NCI-H1048 (cell line): ENCODE measurements around the gene NRROS.
"Not testable (repeated sequence)": the region's sequence is repeated elsewhere in the genome, so short reads cannot be mapped to it uniquely, and the experiment has no call there.

Source experiments
- DNase-seq: peaks from one replicate; lab custom pipeline; 2025; lab: John Stamatoyannopoulos, UW

Gene NRROS

DNA sequence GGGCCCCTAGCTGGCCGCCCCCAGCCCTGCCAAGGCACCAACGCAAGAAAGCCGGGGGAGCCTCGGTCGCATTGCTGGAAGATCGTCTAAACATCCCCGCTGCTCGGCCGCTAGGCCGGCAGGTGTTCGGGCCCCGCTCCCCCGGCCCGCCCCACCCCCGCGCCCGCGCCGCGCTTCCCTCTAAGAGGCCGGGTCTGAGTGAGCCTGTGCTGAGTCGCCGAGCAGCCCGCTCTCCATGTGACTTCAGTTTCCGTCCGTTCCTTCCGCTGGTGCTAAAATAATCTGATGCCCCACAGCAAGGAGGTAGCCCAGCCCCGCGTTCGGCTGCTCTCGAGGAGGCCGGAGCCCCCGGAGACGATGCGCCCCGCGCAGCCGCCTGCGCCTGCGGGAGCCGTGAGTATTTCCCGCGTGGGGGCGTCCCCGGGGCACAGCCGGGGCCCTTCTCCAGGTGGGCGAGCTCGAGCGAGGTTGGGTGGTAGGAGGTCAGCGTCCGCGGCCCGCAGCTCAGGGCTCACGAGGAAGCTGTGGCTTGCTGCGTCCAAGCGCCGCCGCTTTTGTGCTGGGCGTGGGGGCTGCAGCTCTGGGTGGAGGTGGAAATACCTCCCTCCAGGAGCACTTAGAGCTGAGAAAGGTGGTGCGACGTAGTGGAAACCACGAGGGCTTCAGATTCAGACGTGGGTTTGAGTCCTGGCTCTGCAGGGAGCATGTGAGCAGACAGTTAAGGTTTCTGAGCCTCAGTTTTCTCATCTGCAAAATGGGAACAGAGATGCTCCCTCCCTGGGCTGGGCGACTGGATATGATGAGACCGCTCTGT, at the start of gene NRROS:
Gene NRROS (plus strand): TSS at position 212 of the 814 bp plus-strand sequence. CDS start 14,846 bp downstream, outside the sequence.
- no peak for DNase-seq

DNA sequence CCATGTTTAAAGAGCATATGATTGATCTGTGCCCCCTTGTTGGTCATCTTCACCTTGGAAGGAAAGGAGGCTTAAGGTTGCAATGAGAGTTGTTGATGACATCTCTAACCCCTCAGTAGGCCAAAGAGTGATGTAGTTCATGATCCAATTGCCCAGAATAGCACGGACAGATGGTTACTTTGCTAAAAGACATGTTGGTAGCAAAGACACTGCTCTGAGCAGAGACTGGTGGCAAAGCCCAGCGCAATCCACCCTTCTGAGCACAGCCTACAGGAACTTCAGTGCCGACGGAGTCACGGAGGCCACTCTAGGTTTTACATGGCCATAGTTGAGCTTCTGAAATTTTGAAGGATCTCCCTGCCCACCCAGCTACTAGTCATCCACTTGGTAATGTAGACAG, 49.2 kb upstream of the NRROS start:
- no peak for DNase-seq

DNA sequence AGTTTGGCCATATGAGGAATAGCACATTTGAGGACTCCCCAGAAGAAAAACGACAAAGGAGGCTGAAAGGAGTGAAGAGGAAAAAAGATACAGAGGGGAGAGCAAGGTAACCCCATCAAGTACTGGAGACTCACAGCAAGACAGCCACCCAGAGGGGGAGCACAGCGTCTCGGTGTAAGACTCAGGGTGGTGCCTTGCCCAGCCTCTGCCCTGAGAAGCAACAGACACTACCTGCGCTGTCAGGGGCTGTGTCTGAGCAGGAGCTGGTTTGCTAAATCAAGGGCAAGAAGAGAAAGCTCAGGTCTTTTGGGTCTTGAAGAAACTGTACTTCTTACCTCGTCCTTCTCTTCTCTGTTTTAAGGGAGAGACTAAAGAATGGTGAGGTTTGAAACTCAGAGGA, 43.1 kb upstream of the NRROS start:
- DNase-seq, result no peak

DNA sequence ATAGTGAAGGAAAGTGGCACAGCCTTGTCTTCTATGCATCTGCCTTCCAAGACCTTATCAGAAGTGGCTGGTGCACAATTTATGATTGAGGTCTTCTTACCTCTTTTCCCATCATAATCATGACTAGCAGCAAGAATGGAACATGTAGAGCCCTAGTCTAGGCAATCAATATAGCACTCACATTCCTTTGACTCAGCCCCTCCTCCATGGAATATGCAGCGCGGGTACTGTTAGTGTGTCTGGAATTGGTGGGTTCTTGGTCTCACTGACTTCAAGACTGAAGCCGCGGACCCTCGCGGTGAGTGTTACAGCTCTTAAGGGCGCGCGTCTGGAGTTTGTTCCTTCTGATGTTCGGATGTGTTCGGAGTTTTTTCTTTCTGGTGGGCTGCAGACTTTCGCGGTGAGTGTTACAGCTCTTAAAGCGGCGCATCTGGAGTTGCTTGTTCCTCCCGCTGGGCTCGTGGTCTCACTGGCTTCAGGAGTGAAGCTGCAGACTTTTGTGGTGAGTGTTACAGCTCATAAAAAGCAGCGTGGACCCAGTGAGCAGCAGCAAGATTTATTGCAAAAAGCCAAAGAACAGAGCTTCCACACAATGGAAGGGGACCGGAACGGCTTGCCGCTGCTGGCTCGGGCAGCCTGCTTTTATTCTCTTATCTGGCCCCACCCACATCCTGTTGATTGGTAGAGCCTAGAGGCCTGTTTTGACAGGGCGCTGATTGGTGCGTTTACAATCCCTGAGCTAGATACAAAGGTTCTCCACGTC, 41.3 kb upstream of the NRROS start:
- not testable (repeated sequence) for DNase-seq

DNA sequence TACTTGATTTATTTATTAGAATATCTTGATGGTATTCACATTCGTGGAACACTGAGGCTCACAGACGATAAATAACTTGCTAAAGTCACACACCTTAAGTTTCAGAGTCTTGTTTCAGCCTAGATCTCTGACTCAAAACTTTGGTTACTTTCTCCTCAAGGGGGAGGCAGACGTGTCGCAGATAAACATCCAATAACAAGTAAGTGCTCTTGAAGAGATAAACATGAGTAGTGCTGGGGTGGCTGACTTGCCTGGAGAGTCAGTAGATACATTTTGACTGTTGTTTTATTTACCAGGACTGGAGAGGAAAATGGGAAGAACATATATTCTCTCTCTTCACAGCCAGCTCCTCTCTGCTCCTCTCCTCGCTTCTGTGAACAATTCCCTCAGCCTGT, 39.8 kb upstream of the NRROS start:
- DNase-seq, result no peak

DNA sequence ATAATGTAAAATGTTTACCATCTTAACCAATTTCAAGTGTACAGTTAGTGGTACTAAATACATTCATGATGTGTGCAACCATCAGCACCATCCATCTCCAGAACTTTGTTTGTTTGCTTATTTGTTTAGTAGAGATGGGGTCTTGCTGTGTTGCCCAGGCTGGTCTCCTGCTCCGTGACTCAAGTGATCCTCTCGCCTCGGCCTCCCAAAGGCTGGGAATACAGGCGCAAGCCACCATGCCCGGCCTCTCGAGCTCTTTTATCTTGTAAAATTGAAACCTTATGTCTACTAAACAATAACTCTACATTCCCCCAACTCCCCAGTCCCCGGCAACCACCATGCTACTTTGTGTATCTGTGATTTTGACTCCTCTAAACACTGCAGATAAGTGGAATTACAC, 39.1 kb upstream of the NRROS start:
- no peak for DNase-seq

DNA sequence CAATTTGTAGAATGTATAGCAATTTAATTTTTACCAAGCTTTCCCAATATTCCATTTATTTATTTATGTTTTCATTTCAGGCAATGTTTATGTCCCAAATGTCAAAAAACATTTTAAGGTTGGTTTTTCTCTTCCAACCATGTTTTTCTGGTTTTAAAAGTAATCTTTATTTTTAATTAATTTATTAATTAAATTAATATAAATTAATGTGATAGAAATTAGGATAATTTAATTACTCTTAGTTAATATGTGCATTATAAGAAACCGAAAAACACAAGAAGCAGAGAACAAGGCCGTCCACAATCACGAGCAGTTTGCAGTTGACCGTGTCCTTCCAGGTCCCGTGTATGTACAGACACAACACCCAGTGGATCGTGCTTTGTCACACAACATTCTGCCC, 36.8 kb upstream of the NRROS start:
- no peak for DNase-seq

DNA sequence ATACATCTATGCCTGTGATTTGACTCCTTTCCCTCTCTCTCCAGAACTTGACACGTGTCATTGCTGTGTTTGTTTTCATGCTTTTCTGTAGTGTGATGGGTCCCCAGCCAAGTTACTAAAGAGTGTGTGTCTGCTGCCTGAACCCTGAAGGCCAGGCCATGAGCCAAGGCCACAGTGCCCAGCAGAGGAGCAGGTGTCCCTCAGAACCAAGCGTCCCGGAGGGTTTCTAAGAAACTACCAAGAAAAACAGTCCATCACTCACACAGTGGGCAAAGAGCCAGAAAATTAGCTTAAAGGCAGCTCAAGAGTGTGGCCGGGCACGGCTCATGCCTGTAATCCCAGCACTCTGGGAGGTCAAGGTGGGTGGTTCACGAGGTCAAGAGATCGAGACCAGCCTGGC, 35.8 kb upstream of the NRROS start:
- no peak for DNase-seq

DNA sequence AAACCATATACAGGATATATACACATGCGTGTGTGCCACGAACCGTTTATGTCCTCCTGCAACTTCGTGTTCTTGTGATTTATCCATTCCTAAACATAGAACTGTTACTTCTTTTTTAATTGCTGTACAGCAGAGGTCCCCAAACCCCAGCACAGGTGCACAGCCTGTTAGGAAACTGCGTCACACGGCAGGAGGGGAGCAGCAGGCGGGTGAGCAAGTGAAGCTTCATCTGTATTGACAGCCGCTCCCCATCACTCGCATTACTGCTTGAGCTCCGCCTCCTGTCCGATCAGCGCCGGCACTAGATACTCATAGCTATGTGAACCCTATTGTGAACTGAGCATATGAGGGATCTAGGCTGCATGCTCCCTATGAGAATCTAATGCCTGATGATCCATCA, 34.9 kb upstream of the NRROS start:
- no peak for DNase-seq

DNA sequence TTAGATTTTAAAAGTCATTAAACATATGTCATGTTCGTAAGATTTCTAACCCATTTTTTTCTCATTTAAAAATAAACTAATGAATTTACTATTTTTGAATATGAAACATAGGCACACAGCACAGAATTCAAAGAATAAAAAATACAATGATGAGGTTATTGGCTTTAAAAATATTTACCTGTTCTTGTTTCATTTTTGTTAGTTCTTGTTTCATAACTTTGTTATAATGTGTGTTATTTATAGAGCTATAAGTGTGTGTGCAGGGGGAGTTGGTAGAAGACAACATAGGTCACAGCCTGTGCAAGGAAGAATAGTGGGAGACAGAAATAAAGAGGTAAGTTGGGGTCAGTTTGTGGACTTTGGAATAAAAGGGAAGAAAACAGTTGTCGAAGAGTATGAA, 30.8 kb upstream of the NRROS start:
- DNase-seq, result no peak

DNA sequence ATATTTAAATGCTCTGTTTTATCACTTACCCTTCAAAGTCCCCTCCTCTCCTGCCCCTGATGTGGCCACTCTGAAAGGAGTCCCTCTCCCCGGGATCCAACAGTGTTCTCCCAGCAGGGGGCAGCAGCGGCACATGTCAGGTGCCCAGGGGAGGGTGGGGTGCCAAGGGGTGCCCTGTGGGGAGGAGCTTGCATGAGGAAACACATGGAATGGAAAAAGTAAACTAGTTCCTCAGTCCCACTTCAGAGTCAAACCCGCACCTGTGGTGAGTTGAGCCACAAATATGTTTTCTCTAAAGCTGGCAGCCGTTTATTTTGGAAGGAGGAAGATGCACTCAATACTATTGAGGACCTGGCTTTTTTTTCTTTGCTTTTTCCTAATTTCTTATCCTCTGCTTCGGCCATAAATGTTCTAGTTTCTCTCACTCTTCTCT, 30.1 kb upstream of the NRROS start:
- peak; percentile 72 for DNase-seq

DNA sequence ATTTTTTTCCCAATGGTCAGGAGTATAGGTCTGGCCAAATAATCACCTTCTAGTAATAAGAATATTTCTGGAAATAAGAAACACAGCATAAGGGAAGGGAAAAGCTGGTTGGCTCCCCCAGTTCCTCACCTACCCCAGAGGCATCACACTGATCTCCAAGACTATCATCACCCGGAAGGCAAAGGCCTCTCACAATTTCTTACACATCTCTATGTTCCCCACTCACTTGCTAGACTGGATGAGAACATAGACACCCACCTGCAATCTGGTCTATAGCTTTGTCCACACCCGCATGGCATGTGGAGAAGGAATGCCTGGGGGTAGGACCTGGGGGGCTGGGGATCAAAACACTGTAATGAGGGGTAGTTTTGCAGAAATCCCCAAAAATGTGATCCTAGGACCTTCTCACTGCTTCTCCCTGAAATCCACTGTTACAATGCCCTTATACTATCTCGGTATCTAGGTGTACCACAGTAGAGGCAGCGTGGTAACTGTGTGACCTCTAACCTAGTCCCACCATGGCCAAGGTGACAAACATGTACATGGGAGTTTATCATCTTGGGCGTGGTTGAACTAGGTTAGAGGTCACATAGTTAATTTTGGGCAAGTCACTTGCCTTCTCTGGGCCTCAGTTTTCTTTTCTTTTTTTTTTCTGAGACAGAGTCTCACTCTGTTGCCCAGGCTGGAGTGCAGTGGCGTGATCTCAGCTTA, 29.5 kb upstream of the NRROS start:
- no peak for DNase-seq

DNA sequence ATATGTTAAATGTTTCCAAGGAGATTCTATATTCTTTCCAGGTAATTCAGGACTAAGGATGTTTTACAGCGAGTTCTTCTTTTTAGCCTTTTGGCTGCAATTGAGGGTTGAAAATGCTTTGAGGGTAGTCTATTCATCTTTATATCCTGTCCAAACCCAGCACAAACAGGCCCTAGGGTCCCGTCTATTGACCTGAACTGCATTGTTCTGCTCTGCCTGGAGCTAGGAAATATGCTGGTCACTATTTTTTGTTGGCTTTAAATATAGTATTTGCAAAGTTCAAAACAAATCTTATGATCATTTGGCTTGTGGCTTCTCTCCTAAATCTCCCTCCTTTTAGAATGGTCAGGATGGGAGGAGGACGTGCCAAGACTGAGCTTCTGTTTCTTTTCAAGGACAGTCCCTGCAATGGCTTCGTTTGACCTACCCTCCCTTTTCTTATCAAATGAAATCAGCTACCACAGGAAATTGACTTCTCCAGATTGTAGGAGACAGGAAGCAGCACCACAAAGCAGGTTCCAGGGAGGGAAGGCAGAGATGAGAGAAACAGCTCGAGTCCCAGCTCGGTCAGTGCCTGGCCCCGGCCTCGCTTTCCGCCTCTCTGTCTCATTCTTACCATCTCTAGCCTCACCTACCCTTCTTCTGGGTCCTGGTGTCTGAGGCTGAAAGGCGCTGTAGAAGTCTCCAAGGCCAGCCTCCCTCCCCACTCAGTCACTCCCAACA, 27.6 kb upstream of the NRROS start:
- no peak for DNase-seq

DNA sequence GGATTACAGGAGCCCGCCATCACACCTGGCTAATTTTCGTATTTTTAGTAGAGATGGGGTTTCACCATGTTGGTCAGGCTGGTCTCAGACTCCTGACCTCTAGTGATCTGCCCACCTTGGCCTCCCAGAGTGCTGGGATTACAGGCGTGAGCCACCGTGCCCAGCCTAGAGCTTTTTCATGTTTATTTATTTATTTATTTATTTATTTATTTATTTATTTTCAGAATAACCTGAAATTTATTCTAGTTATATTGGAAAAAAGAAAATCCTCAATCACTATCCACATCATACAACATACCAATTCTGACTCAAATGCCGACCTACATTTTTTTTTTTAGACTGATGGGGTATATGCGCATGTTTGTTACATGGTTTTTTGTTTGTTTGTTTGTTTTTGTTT, 24.3 kb upstream of the NRROS start:
- not testable (repeated sequence) for DNase-seq

DNA sequence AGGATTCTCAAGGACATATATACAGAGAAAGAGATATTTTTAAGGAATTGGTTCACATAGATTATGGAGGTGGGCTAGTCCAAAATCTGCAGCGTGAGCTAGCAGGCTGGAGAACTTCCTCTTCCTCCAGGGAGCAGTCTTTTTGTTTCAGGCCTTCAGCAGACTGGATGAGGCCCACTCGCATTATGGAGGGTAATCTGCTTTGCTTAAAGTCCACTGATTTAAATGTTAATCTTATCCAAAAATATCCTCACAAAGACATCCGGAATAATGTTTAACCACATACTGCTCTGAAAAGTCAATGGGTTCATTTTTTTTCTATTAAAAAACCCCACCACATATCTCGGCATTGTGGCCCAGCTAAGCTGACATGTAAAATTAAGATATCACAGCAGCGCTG, 22.2 kb upstream of the NRROS start:
- DNase-seq, result no peak

DNA sequence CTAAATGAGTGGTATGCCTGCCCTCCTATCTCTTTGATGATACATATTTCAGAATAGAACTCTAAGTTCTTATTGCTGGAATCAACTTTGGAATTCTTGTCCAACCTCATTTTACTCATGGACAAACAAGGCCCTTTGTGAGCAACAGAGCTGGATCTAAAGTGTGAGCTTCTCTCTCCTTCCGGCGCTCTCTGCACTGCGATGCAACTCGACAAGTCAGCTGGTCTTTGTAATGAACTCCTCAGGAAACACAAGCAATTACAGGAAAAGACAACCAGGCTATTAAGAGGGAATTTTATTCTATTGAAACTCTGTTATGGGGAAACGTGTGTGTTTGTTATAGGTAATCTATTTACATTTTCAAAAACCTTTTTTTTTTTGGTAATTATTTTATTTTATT, 20.3 kb upstream of the NRROS start:
- no peak for DNase-seq

DNA sequence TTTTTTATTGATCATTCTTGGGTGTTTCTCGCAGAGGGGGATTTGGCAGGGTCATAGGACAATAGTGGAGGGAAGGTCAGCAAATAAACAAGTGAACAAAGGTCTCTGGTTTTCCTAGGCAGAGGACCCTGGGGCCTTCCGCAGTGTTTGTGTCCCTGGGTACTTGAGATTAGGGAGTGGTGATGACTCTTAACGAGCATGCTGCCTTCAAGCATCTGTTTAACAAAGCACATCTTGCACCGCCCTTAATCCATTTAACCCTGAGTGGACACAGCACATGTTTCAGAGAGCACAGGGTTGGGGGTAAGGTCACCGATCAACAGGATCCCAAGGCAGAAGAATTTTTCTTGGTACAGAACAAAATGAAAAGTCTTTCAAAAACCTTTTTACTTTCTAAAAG, 19.9 kb upstream of the NRROS start:
- DNase-seq, result not testable (repeated sequence)

DNA sequence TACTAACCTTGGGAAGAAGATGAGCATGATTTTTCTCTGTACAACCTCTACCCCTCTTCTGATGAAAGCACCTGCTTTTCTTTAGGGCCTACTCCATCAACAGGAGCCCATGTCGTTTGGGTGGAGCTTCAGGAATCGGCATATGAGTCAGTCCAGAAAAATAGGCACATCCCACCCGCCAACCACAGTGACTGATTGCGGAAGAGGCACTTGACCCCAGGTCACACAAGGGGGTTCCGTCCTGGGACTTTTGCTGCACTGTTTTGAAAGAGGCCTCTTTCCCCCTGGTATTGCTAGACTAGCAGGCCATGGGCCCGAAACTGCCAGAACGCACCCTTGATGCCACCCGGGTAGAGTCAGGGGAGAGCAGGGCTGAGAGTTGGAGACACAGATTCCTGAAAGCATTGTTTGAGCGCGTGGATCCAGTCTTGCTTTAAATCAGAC, 19.3 kb upstream of the NRROS start:
- no peak for DNase-seq

DNA sequence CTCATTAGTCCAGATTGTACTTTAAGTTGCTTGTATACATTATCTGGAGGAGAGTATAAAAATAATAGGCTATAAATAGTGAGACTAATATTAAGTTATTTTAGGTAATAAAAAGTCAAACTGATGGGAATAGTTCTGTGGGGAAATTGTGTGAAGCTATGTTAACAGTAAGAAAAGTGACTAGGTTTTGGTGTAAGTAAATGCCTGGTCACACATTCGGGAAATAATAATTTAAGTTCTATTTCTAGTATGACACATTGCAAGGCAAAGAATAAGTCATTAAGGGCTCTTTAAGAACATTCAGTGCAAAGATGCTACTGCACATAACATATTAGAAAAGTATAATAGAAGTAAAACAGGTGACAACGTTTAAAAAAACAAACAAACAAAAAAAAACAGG, 18.8 kb upstream of the NRROS start:
- no peak for DNase-seq

DNA sequence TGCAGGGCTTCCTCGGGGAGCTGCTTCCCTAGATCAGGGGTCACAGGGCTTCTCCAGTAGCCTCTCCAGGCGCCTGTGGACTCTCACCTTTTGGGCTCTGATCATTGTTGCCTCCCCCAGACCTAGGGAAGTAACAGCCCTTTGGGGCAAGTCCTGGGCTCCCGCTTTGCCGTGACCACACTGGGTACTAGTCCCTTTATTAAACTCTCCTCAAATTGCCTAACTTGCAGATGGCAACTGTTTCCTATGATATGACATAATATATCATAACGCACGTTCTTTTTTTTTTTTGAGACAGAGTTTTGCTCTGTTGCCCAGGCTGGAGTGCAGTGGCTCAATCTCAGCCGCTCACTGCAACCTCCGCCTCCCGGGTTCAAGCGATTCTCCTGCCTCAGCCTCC, 17.9 kb upstream of the NRROS start:
- DNase-seq, result no peak

DNA sequence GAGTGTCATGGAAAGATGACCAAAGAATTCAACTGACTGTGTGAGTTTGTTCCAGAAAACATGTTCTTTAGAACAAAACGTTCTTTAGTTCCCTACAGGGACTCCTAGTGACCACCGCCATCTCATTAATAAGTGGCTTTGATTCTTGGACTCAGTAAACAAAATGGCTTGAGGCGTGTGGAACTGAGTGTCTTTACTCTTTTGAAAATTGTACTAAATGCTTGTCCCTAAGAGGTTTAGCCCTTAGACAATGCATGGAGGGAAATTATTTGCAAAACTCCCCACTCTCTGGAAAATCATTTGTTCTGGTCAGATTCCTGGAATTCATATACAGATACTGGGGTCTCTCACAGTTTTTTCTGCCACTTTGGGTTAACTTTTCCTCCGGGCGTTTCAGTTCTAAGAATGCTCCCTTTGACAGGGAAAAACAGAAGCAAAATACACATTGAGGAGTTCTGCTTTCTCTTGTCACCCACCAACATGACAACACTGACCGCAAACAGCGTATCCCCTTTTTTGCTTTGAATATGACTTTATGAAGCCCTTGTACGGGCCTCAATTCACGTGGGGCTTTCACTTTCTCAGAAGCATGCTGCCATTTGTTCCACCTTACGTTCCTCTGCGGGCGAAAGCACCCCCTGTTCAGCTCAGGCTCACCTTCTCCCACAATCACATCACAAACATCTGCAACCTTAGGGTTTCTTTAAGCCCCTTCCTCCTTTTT, 15.3 kb upstream of the NRROS start:
- no peak for DNase-seq
